Ectodermal cell (in vitro differentiated cells): ENCODE data around the gene SLC17A7.

Source experiments
- H3K27ac ChIP-seq: 2 replicates; pipeline ENCODE4 v1.7.0; 2013; ENCODE audit warnings: mild to moderate bottlenecking, low read depth, low read length; ENCODE audit not compliant: insufficient read depth, poor library complexity, severe bottlenecking
- H3K27me3 ChIP-seq: 2 replicates; pipeline ENCODE4 v1.7.0; 2013; ENCODE audit warnings: mild to moderate bottlenecking, low read length; ENCODE audit not compliant: insufficient read depth, control insufficient read depth, poor library complexity, severe bottlenecking
- H3K36me3 ChIP-seq: one replicate; pipeline ENCODE4 v1.7.0; 2013; ENCODE audit warnings: low read length; ENCODE audit not compliant: control insufficient read depth, insufficient read depth
- H3K4me1 ChIP-seq: one replicate; pipeline ENCODE4 v1.7.0; 2013; ENCODE audit warnings: low read length; ENCODE audit not compliant: control insufficient read depth, insufficient read depth
- H3K4me3 ChIP-seq: 2 replicates; pipeline ENCODE4 v1.7.0; 2013; ENCODE audit warnings: low read depth, low read length, control low read depth; ENCODE audit not compliant: insufficient read depth
- H3K9me3 ChIP-seq: 2 replicates; pipeline ENCODE4 v1.7.0; 2013; ENCODE audit warnings: mild to moderate bottlenecking, low read length, moderate library complexity; ENCODE audit not compliant: control insufficient read depth
- WGBS, 2 experiments: methylation state at CpG; one replicate each; pipeline ENCODE4 v1.1.7; 2013; ENCODE audit warnings: missing lambda C conversion rate in 2 of 2; 5-methylcytosine and 5-hydroxymethylcytosine counted together

Gene SLC17A7

GRCh38 chr19:49395581-49396407, 45.5 kb downstream of the SLC17A7 start:
- H3K4me3 ChIP-seq: no peak overlapping the region
- H3K27me3 ChIP-seq: no peaks in the 10 kb centered on the region
- H3K36me3 ChIP-seq: no peaks in the 10 kb centered on the region
- peaks cover 31% of the 10 kb centered on the region for H3K4me1 ChIP-seq
- no peaks in the 10 kb centered on the region for H3K9me3 ChIP-seq
- H3K27ac ChIP-seq: no peak overlapping the region
- WGBS, 2 experiments: 68 to 74% methylated on average over 15 of the region's 15 CpGs

- no peak overlapping the region for H3K27ac ChIP-seq
- H3K4me3 ChIP-seq: no peak overlapping the region
- no peaks in the 10 kb centered on the region for H3K9me3 ChIP-seq
- no peaks in the 10 kb centered on the region for H3K36me3 ChIP-seq
- 70 to 71% methylated on average over 4 to 5 of the region's 5 CpGs for WGBS, 2 experiments
- H3K4me1 ChIP-seq: peaks cover 22% of the 10 kb centered on the region
- H3K27me3 ChIP-seq: no peaks in the 10 kb centered on the region
These were observed 47.4 kb downstream of the SLC17A7 start for GRCh38 chr19:49393881-49394280.

GRCh38 chr19:49391581-49392399, 49.5 kb downstream of the SLC17A7 start:
- Histone ChIP-seq H3K36me3 (no peaks in the 10 kb centered on the region), H3K27ac (no peak overlapping the region), H3K9me3 (no peaks in the 10 kb centered on the region), H3K4me1 (peaks cover 16% of the 10 kb centered on the region), H3K4me3 (no peak overlapping the region), H3K27me3 (no peaks in the 10 kb centered on the region)
- WGBS, 2 experiments: 44 to 45% methylated on average over 14 of the region's 14 CpGs

- H3K9me3 ChIP-seq: no peaks in the 10 kb centered on the region
- H3K27ac ChIP-seq: no peak overlapping the region
- no peaks in the 10 kb centered on the region for H3K27me3 ChIP-seq
- H3K4me3 ChIP-seq: no peak overlapping the region
- H3K4me1 ChIP-seq: peaks cover 13% of the 10 kb centered on the region
- 80 to 81% methylated on average over 9 of the region's 9 CpGs for WGBS, 2 experiments
- H3K36me3 ChIP-seq: no peaks in the 10 kb centered on the region
These were observed 50.4 kb downstream of the SLC17A7 start for GRCh38 chr19:49390929-49391359.

GRCh38 chr19:49390131-49390928, 51.0 kb downstream of the SLC17A7 start:
- 82 to 83% methylated on average over 26 of the region's 26 CpGs for WGBS, 2 experiments

GRCh38 chr19:49389406-49389805, 51.9 kb downstream of the SLC17A7 start:
- WGBS, 2 experiments: 92 to 94% methylated on average over 20 of the region's 20 CpGs
- no peaks in the 10 kb centered on the region for H3K36me3 ChIP-seq
- peaks cover 7% of the 10 kb centered on the region for H3K4me1 ChIP-seq
- H3K4me3 ChIP-seq: no peak overlapping the region
- no peaks in the 10 kb centered on the region for H3K27me3 ChIP-seq
- H3K9me3 ChIP-seq: no peaks in the 10 kb centered on the region
- no peak overlapping the region for H3K27ac ChIP-seq

More at GRCh38 chr19:49390131-49390928, 51.0 kb downstream of the SLC17A7 start:
- Histone ChIP-seq H3K4me1 (peaks cover 7% of the 10 kb centered on the region), H3K36me3 (no peaks in the 10 kb centered on the region), H3K9me3 (no peaks in the 10 kb centered on the region), H3K27me3 (no peaks in the 10 kb centered on the region), H3K4me3 (no peak overlapping the region), H3K27ac (no peak overlapping the region)

- no peaks in the 10 kb centered on the region for H3K9me3 ChIP-seq
- peaks cover 3% of the 10 kb centered on the region for H3K4me1 ChIP-seq
- no peak within 1 kb of the TSS for H3K4me3 ChIP-seq
- no peaks in the 10 kb centered on the region for H3K36me3 ChIP-seq
- H3K27me3 ChIP-seq: no peaks in the 10 kb centered on the region
- no peak within 1 kb of the TSS for H3K27ac ChIP-seq
- WGBS, 2 experiments: 94% methylated on average over 40 of the region's 40 CpGs
These were observed 53.4 kb downstream of the SLC17A7 start, which contains the start of gene KASH5 for GRCh38 chr19:49387936-49388372. KASH5 (plus strand) TSS chr19:49388249; CDS start chr19:49390884, 2,635 bp downstream.

GRCh38 chr19:49383599-49383998, 57.7 kb downstream of the SLC17A7 start:
- Histone ChIP-seq H3K4me3 (no peak overlapping the region), H3K4me1 (no peaks in the 10 kb centered on the region), H3K27ac (no peak overlapping the region), H3K9me3 (no peaks in the 10 kb centered on the region), H3K27me3 (no peaks in the 10 kb centered on the region), H3K36me3 (no peaks in the 10 kb centered on the region)
- WGBS, 2 experiments: 100% methylated on average over 1 of the region's 1 CpG; no CpG with 5 or more reads in 1 of the 2 experiments

GRCh38 chr19:49382639-49383038, 58.7 kb downstream of the SLC17A7 start:
- H3K36me3 ChIP-seq: no peaks in the 10 kb centered on the region
- H3K9me3 ChIP-seq: no peaks in the 10 kb centered on the region
- 82 to 91% methylated on average over 5 of the region's 5 CpGs for WGBS, 2 experiments
- H3K27ac ChIP-seq: no peak overlapping the region
- no peaks in the 10 kb centered on the region for H3K4me1 ChIP-seq
- H3K4me3 ChIP-seq: no peak overlapping the region
- H3K27me3 ChIP-seq: no peaks in the 10 kb centered on the region
